ENCODE data around the gene C9.
"Not testable (repeated sequence)": the region's sequence is repeated elsewhere in the genome, so short reads cannot be mapped to it uniquely, and the experiment has no call there.

The C9 gene

GRCh38 chr5:39234494-39234893 lies 129.8 kb downstream of the C9 start:
- H3K4me1 ChIP-seq (ENCODE audit: control insufficient read depth in 1 of 2, insufficient read depth in 2 of 2, low read length in 2 of 2); H3K27me3 ChIP-seq (ENCODE audit: low read depth, low read length); H3K9me3 ChIP-seq (ENCODE audit: control insufficient read depth in 1 of 2, low read length in 2 of 2); H3K4me3 ChIP-seq (ENCODE audit: low read depth in 1 of 2, low read length in 2 of 2); H3K36me3 ChIP-seq (ENCODE audit: control insufficient read depth in 1 of 2, insufficient read depth in 2 of 2, low read length in 2 of 2); H3K27ac ChIP-seq (ENCODE audit: low read length): not testable (repeated sequence)
